Glomerular visceral epithelial cell (primary cell): Measurements from ENCODE around the gene BMP10.

Source experiments
- DNase-seq: peaks from one replicate; pipeline ENCODE4 v3.0.0-alpha.2; 2016; ENCODE audit errors: extremely low spot score

The BMP10 gene, protein sequence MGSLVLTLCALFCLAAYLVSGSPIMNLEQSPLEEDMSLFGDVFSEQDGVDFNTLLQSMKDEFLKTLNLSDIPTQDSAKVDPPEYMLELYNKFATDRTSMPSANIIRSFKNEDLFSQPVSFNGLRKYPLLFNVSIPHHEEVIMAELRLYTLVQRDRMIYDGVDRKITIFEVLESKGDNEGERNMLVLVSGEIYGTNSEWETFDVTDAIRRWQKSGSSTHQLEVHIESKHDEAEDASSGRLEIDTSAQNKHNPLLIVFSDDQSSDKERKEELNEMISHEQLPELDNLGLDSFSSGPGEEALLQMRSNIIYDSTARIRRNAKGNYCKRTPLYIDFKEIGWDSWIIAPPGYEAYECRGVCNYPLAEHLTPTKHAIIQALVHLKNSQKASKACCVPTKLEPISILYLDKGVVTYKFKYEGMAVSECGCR

DNA sequence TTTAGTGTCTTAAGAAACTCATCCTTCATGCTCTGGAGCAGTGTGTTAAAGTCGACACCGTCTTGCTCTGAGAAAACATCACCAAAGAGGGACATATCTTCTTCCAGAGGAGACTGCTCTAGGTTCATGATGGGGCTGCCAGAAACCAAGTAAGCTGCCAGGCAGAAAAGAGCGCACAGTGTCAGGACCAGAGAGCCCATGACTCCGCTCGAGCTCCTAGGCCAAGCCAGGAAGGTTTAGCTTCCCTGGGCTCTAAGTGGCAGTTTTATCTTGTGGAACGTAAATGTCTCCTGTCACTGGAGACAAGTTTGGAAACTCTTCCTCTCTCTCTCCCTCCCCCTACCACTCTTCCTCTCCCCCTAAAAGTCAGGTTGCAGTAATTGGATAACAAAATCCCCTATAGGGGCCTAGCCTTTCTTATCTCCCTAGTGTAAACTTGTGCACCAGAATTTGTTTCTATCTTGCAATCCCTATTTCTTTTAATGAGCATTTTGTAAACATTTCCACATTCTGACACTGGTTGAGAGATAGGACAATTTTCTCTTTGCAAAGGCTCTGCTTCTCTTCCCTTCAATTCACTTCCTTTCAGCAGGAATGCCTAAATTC is at the start of gene BMP10:
Gene BMP10 (minus strand): TSS at position 239 of the 606 bp plus-strand sequence. CDS start 39 bp downstream, at position 200.
- DNase-seq, result no peak

DNA sequence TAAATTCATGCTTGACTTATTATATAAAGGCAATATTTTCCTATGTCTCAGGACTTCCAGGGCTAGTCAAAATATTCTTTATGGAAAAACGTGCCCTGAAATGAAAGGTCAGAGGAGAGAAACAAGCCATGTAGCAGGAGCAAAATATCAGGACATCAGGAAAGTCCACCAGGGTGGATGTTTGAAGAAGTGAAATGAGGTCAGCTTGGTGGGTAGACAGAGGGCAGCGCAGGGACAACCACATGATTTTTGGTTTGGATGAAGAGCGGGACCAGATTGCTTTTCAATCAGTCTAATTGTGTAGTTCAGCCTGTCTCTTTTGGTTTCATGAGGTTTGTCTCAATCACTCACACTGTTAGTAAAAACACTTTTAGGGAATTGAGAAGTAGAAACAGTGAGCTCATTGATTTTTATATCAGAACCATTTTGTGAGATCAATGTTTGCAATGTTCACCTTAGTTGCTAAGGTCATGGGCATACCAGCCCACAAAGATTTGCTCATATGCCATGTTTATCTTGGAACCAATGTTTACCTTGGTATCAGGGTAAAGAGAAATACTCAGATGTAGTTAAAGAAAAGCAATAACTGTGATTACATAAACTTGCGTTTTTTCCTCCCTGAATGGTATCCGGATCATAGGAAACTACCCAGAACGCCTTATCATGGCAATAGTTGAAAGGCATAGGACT is 49.4 kb upstream of the BMP10 start:
- no peak for DNase-seq

DNA sequence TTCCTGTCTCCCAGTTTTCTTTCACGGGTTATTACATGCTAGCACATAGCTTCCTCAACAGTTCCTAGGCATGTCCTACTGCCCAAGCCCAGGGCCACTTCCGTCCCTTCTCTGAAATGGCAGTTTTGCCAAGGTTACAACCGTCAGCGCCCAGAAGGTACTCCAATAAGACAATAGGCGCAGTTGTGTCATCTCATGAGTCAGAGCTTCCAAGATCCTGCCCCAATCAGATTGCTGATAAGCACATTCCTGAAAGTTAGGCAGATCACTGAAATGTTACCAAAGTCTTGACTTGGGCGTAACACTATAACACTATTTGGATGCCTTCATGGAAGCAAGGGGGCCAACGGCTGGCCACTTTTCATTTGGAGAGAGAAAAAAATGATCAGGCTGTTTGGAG is 47.3 kb upstream of the BMP10 start:
- DNase-seq, result no peak

DNA sequence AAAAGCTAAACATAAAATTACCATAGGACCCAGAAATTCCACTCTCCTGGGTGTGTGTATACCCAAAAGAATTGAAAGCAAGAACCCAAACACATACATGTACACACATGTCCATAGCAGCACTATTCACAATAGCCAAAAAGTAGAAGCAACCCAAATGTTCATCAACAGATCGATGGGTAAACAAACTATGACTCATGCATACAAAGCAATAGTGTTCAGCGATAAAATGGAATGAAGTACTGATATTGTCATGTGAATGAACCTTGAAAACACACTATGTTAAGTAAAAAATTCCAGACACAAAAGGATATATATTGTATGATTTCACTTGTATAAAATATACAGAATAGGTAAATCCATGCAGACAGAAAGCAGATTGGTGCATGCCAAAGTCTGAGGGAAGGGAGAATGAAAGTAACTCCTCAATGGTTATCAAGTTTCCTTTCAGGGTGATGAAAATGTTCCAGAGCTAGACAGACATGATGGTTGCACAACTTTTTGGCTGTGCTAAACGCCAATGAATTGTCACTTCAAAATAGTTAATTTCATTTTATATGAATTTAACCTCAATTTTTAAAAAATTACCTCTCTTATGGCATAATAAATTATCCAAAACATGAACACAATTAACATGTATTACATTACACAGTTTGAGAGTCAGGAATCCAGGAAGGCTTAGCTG is 46.0 kb upstream of the BMP10 start:
- no peak for DNase-seq

DNA sequence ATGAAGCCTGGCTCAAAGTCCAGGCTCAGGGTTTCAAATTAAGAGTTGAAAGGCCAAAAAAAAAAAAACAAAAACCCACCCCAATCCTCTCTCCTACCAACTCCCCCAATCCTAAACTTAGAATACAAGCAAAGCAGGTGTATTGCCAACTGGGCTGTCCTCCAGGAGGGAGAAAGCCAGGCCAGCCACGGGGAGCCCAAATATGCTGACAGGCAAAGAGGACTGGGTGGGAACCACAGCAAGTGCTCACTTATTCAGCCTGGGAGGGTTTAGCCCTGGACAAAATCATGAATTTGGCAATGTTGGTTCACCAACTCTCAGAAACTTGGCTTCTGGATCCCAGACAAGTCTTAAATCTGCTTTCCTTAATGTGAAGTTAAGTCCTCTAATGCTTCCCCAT is 45.0 kb upstream of the BMP10 start:
- DNase-seq, result no peak

DNA sequence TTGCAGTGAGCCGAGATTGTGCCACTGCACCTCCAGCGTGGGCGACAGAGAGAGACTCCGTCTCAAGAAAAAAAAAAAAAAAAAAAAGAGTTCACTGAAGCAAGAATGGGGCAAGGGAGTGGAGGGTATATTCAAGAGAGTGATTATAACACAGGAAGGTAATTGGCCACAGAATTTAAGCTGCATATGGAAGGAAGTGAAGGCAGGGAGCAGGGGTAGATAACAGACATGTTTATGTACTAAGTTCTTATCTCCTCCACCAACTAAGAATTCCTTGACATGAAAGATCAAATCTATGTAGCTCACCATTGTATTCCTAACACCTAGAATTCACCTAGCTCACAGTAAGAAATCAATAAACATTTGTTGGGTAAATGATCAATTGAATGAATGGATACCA is 44.2 kb upstream of the BMP10 start:
- no peak for DNase-seq

DNA sequence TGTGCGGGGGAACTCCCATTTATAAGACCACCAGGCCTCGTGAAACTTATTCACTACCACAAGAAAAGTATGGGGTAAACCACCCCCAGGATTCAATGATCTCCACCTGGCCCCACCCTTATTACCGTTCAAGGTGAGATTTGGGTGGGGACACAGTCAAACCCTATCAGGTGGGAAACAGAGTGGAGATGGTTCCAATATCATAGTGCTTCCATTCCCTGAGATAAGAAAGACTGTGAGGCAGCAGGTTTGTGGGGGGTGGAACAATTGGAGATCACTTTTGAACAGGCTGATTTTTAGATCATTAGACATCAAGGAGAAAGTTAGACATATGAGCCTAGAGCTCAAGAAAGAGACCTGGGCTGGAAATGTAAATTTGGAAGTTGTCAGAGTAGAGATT is 42.2 kb upstream of the BMP10 start:
- DNase-seq, result no peak

DNA sequence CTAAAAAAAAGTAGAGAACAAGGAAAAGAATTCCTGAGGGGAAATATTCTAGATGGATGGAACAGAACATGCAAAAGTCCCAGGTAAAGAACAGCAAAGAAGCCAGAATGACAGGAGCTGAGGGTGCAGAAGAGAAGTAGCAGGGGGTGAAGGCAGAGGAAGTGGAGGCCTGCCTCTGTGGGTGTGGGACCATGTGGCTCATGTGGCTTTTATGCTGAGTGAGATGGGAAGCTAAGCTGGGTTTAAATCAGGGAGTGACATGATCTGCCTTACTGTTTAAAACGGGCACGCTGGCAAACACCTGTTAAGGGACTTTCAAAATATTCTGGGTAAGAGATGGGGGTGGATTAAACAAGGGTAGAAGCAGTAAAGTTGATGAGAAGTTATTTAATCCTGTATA is 41.5 kb upstream of the BMP10 start:
- DNase-seq, result no peak

DNA sequence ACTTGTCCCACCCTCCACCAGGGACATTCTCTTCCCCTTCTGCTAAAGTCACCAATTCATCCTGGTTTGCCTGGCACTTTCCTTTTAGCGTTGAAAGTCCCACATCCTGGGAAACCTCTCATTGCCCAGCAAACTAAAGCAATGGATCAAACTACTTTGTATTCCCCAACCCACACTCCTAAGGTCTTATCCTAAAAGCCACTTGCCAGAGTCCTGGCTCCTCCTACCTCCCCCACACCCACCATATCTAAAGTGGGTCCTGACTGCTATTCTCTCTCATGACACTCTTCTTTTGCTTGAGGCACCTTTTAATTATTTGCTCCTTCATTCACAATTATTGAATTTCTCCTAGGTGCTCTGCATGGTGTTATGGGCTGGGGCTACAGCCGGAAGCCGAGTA is 40.9 kb upstream of the BMP10 start:
- DNase-seq, result no peak

DNA sequence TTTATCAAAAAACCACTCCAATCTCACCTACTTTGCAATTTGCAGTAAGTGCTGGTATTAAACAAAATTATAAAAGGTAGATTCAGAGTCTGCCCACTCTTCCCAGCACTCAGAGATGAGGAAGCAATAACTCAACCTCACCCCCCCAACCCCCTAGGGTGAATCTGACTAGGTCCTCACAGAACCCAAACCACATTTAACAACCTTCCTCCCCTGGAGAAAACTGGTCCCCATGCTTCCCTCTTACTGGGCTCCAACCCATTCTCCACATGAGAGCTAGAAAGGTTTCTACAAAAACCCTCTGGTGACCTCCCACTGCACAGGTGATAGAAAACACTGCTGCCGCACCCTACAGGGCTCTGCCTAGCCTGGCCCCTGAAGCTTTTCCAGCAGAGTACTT is 40.5 kb upstream of the BMP10 start:
- DNase-seq, result no peak

DNA sequence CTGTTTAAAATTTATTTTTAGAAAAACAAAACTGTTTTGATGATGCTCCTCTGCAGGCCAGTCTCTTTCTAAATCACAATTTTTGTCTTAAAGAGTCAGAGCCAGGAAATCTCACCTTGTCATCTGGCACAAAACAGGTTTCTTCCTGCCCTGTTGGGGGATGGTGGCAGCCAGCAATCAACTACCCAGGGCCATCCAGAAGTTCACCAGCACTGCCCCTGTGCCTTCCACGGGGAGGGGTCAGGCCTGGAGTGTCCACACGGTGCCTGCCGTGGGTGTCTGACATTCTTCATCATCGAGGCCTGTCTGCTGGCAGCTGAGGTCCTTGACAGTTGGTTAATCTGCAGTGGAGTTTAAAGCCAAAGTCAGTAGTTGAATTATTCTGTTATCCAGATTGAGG is 40.0 kb upstream of the BMP10 start:
- no peak for DNase-seq

DNA sequence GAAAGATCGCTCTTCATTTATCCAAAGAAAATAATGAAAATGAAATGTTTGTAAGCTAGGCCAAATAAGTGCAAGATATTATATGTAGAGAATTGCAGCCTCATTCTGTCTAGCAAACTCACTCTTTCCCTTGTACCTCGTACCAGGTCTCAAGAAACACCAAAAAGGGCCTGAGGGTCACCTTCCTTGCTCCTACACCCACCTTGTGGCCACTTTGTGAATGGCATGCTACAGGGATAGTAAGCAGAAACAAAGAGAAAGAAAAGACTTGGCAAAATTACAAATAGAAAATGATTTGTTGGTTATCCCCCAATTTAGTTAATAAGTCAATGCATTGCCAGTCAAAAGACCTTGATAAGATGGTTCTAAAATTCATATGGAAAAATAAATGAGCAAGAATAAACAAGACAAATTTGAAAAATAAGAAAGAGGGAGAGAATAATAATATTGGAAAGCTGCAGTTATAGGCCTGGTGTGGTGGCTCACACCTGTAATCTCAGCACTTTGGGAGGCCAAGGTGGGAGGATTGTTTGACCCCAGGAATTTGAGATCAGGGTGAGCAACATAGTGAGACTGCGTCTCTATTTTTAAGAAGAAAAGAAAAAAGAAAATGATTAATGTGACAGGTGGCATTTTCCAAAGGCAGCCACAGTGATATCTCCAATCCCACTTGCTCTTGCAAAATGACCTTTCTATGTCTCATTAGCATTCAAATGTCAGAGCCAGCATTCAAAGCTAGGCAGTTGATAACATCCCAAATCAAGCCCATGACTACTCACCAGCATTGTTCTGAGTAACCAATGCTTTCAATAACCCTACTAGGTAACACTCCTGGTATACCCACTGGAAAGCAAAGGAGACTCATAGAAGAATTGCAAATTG is 38.8 kb upstream of the BMP10 start:
- peak; percentile 64 for DNase-seq

DNA sequence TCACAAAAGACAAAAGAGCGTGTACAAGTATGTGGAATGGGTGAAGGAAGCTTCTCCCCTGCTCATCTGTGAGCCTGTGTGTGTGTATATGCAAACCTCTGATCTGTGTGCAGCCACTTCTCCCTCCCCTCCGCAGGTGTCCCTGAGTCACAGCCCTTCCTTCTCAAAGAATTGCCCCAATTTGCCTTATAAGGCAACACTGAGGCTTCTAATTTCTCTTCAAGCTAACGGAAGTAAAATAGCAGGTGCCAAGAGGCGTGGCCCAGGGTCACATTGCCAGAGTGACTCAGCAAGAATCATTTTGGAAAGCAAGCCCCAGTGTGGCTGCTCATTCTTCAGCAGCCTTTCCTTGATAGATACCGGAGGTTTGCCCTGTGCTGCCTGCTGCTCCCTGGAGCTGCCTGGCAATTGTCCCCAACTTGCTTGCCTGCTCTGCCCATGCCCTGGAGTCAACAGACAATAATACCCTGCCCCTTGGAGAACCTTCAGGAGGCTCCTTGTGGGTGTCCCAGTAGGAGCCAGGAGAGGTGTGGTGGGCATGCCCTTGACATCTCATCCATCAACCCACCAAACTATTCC is 37.3 kb upstream of the BMP10 start:
- DNase-seq, result peak; percentile 80

DNA sequence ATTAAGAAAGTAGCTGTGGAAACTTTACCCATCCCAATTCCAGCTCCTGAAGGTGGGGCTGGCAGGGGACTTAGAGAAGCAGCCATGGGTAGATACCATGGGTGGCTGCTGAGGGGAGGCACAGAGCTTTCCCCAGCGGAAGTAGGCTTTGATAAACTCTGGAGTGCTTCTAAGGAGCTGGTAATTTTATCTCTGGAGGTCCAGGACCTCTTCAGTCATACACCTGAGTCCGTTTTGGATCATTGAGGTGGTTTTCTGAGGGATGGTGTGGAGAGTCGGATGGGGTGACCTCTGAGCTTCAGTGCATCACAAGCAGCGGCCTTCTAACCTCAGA is 36.7 kb upstream of the BMP10 start:
- no peak for DNase-seq

DNA sequence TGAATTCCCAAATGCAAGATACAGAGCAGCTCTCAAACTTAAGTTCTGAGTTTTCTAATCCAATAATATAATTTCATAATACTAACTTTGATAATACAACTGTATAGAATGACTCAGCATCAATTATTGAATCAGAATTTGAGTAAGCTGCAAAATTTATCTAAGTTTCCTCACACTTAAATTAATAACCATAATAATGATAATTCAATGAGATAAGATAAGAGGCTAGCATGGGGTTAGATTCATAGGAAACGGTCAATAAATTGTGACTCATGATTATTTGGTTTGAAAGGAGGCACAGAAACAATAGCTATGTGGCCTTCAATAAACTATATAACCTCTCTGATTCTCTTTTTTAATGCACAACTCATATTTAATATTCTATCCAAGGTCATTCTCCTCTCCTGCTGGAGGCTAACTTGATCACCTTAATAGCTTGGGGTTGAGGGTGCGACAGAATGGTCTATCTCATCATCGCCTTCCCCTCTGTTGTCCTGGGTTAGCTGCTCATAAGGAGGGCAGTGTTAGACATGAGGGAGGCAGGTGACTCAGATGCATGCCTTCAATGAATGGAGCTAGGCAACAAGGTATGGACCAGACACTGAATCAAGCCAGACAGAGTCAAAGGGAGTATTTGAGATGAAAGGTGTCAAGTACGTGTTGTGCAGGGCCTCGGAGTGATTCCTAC is 36.2 kb upstream of the BMP10 start:
- DNase-seq, result no peak

DNA sequence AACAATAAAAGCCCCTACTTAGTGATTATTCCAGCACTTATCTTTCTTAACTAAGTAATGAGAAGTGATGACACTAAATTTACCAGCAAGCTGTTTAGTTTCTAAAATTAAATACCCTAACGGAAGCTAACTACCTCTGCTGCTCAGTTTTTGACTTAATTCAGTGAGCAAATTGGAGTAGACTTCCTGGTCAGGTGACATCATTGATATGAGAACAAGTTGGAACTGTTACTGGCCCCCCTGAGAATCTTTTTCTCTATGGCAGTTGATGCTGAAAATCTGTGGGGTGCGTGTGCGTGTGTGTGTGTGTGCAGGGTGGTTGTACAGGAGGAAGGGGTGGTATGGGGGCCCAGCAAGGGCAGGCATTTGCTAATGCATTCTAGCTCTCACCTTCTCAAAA is 35.5 kb upstream of the BMP10 start:
- no peak for DNase-seq

DNA sequence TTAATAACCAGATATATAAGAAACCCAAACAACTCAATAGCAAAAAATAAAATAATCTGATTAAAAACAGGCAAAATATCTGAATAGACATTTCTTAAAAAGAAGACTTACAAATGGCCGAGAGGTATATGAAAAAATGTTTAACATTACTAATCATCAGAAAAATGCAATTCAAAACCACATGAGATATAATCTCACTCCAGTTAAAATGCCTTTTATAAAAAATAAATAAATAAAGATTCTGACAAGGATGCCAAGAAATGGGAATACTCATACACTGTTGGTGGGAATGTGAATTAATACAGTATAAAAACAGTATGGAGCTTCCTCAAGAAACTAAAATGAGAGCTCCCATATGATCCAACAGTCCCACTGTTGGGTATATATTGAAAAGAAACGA is 33.9 kb upstream of the BMP10 start:
- no peak for DNase-seq

DNA sequence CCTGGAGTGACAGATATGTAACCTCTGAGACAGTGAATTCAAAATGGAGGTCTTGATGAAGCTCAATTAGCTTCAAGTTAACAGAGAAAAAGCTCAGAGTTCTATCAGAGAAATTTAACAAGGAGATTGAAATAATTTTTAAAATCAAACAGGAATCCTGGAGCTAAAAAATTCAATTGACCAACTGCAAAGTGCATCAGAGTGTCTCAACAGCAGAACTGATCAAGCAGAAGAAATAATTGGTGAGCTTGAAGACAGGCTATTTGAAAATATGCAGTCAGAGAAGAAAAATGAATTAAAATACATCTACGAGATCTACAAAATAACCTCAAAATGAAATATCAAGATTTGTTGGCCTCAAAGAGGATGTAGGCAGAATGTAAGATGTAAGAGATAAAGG is 30.4 kb upstream of the BMP10 start:
- DNase-seq, result no peak

DNA sequence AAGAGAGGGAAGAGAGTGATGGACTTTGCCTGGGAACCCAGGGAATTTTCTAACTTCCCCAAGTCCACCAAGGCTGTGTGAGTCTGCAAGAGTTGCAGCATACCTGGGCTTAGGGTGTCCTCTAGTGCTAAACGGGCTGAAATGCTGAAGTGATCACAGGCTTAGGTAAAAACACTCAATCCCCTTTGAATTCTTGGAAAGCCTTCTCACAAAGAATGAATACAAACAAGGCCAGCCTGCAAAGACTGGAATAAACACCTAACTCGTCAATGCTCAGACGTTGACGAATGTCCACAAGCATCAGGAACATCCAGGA is 30.0 kb upstream of the BMP10 start:
- no peak for DNase-seq

DNA sequence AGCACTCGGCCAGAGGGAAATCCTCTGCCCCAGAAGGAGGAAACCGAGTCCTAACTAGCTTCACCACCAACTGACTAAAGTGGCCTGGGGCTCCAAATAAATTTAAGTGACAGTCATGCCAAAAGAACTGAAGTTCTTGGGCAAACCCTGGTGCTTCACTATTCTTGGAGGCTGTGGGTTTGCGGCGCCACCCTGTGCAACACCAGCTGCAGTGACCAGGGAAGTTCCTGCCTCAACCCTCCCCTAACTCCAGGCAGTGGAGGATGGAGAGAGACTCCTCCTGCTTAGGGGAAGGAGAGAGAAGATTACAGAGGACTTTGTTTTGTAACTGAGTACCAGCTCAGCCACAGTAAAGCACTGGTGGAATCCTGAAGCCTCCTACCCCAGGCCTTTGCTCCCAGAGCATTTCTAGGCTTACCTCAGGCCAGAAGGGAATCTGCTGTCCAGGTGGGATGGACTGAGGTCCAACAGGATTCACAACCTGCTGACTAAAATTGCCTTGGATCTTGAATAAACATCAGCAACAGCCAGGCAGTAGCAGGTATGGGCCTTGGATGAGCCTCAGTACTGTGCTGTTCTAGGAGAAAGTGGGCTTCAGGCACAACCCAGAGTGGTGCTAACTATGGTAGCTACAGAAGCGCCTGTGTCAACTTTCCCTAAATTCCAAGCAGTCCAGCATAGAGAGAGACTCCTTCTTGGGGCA is 29.4 kb upstream of the BMP10 start:
- DNase-seq, result no peak
